ENCODE data around the gene WDR64. TPM values are rescaled to one million over a fixed set of nuclear protein-coding genes. Genes with fewer than 3 reads are reported as not detected.
A peak's percentile ranks its signal among the peaks of the same experiment; 100 is the strongest.

Gene WDR64
- total RNA-seq, 1 donor from 2014 or later, result not detected

DNA sequence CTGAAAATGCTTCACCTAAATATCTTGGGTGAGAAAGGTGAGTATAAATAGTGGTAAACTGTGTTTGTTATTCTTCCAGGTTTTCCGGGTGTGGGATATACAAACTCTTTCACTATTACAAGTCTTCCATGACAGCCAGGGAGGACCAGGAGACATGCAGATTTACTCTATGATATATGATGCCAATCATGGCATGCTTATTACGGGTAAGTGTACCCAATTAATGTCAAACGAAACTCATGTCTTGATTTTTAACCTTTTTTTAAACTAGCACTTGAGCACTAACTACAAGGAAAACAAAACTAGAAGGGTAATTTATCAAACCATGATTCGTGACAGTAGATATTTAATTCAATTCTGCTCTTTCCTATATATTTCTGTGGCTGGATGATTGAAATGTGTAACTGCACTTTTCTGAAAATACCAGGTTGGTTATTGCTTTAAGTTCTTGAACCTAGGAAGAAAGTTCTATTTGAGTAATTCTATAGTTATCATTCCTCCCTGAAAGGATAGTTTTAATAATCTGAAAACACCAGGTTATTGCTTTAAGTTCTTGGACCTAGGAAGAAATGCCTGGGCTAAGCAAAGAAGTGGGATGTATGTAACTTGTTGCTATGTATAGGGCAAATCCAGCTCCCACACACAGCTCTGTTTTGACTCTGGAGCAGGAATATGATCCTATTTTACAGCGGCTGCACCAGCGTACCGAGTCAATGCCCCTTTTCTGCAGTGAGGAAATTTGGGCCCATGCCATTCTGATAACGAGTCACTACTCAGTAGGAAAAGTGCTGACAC is 86.4 kb downstream of the WDR64 start:
- no peak for DNase-seq

DNA sequence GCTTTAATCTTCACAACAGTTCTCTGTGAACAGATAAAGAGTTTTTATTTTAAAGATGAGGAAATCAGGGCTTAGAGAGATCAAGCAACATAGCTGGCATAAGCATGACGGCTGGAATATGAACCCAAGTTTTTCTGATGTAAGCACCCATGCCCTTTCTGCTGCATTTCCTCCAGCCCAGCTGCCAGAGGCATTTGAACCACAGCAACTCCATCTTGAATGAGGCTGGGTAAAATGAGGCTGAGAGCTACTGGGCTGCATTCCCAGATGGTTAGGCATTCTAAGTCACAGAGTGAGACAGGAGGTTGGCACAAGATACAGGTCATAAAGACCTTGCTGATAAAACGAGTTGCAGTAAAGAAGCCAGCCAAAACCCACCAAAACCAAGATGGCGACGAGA is 90.0 kb downstream of the WDR64 start:
- no peak for DNase-seq

DNA sequence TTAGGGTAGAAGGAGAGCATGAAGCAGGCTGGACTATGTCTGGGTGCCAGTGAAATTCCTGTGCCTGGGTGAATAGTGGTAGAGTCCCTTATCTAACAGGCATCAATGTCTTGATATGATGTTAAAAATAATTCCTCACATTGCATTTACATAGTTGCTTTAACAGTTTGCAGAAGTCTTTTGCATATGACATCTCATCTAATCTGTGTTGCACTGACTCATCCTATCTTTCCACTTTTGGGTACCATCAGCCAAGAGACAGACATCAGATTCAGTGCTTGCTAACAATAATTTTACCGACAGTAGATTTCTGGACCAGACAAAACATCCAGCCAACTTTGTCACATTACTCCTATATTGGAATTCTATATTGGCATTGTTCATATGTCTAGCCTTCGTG is 92.5 kb downstream of the WDR64 start:
- DNase-seq, result no peak

DNA sequence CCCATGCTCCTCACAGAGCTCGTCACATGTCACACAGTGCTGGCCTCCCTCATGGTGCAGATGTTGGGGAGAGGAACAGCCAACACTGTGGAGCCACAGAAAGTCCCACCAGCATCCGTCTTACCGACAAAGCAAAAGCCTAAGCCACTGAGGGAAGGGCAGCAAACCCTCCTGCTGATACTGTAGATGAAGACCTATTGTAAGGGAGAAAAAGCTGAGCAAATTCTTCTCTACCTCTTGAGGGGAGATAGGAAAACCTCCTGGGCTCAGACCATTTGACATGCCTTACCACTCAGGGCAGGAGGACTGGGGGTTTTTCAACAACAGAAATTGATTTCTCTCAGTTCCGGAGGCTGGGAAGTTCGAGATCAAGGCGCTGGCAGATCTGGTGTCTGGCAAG is 95.9 kb downstream of the WDR64 start:
- no peak for DNase-seq

DNA sequence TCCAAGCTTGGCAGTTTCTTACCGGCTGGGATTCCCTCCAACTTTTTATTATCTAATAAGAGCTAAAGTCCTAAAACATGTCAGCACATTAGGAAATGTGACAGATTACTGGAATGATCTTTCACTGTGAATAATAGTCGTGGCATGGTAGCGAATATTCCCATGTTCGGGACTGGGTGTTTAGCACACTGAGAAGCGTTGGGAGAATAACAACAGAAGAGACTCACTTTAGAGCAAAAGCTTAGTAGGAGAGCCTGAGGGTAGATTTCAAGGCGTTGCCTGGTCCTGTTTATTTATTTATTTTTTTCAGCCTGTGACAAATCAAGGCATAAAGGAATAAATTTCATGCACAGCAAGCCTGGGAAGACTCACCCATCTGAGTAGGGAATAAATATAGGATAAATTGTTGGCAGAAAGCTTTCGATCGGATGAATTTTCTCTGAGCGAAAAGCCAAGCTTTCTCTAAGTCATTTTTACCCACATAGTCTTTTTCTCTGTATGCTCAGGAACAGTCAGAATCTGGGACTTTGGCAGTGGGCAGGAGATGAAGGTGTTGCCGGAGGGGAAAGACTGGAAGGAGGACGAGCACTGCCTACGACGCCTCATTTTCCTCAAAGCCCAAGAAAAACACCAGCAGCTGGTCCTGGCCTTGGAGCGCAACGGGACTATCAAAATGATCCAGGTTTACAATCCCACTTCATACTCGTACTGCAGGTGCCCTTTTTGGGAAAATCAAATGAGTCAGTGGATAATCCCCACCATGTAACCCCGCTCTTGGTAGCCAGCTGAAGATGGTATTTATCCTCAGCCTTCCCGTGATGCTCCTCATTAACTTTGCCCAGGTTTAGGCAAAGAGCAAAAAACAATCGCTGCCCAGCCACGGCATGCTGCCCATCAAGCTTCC is 97.2 kb downstream of the WDR64 start:
- peak; percentile 10 for DNase-seq

DNA sequence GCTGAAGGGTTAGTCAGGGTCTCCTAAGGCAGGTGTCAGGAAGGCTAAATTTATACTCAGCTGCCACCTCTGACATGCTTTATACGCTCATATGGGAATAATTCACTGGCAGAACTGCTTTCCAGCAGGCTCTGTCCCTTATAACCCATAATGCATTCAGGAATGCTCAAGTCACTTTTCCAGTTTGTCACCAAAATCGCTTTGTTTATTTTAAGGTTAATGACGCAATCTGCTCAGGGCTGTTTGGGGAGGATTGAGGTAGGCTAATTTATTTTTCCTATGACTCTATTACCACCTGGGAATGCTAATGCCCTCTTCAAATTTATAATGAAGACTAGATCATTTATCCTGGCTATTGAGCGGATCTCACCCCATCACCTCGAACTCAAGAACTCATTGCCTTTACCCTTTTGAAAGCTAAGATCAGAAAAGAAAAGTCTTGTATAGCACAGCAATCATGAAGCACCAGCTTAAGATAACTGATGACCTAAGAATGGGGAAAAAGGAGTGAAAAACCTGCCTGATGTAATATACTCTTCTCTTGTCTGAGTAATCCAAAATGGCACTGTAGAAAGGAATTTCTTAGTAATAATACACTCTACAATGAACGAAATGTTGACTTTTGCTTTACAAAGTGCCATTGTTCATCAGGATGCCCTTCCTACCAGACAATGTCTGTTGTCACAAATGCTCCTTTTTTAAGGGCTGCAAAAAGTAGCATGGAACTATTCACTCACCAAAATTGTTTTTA is 98.0 kb downstream of the WDR64 start:
- no peak for DNase-seq

DNA sequence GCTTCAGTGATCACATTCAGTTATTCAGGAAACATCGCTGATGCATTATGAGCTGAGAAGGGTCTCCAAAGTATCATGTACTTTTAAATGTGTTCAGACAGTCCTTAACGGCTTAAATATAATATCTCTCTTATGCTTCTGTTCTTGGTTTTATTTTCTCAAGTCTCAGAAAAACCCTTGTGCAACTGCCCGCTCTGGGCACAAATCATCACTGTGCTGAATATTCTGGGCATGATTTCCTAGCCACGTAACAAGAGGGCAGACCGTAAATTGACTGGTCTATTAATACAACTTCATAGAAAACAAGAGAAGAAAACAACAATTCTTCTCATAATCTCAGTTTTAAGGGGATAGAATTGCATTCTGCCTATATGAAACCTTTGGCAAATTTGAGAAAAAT is 99.4 kb downstream of the WDR64 start:
- no peak for DNase-seq

DNA sequence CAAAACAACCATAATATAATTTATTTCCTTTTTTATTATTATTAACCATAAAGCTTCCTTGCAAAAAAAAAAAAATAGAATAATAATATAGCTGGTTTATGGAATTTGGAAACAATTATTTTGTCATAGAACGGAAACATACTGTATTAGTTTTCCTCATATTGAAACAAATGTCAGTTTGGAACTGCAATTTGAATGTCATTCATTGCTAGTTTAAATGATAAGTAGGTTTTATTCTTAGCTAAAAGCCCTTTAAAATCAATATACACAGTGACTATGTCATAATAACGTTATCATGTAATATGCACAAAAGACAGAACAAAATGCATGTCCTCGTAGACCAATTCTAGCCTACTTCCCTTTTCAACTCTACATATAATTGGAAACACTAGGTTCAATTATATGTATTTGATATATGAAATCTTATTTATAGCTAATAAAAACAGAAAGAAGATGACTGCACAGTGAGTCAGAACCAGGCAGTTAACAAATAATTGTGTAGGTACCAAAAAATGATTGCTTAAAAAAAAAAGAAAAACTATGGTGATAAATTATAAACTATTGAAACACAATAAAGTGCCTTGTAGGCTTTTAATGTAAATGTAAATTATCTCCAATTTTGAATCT is 110.7 kb downstream of the WDR64 start:
- no peak for DNase-seq

DNA sequence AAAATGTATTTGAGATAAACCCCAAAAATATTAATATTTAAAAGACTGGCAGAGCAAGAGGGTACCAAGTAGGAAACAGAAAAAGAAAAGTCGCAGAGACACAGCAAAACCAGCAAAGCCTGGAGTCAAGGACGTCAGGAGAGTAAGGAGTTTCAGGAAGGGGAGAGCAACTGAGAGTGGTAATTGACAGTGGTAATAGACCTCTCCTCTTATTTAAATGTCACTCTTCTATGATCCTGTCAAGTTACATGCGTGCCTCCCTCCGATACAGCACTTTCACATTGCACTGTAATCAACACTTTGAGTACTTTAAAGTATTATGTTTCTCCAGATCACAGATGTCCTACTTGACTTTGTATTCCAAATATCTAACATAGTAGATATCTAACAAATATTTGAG is 113.3 kb downstream of the WDR64 start:
- DNase-seq, result no peak

DNA sequence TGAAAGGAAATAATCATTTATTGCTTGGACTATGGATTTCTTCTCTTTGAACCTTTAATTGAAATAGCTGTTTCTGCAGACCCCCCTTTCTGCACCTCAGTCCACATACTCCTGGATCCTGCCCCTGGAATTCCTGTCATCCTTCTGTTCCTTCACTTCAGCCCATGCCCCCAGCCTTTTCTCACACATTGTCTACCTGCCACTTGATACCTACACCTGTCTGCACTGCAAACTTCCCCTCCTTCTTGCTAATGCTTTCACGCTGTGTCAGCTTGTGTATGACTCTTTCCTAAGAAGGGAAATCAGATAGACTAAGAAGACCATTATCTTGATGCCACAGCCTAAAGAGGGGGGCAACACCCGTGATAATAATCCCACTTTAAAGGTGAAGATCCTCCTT is 115.7 kb downstream of the WDR64 start:
- DNase-seq, result no peak

DNA sequence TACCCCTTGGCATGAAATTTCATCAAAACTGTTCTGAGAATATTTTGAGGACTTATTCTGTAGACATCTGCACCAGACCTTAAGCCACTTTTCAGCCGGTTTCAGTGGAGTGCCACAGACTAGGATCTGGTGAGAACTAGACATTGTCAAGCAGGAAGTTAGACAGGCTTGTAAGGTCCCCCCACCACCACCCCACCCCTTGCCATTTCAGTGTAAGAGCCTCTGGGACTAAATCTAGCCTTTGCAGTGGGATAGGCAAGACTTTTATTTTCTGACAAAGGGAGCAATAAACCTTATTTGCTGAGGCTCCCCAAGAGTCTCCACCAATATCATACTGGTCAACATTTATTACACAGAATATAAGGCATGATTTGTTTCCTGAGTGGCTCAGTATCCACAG is 118.0 kb downstream of the WDR64 start:
- DNase-seq, result no peak

DNA sequence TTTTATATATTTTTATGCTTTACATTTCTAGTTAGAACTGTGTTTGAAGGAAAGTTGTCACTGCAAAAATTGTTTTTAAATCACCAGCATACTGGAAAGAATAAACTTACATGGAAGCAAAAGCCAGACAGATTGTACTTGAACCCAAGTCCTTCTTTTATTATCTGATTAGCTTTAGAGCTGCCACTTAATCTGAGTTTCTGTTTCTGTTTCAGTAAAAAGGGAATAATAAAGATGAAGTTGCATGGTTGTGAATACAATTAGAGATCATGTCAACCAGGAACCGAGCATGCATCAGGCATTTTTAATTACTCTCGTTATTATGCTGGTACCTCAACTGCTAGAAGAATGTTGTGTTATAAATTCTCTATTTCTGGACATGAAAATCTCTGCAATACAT is 119.0 kb downstream of the WDR64 start:
- no peak for DNase-seq

DNA sequence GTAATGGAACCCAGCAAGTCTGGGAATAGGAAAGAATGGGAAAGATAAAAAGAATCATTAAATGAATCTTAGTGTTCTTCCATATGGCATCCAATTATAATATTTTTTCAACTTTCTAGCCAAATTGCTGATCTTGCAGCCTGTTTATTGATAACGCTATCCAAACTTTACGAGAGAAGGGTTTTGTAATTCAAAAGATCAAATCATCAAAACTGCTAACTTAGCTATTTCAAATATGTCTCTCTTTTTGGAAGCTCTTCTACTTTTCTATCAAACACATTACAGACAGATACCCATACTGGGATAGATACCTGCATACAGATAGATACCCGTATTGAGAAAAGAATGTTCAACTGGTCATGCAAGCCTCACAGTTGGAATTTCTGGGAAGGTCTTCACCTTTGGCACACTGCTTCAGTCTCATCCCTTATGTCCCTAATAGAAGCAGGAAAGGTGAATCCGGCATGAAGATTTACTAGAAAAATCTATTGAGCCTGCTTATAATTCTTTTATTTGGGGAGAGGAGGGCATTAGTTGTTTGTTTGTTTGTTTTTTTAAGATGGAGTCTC is 120.9 kb downstream of the WDR64 start:
- no peak for DNase-seq

DNA sequence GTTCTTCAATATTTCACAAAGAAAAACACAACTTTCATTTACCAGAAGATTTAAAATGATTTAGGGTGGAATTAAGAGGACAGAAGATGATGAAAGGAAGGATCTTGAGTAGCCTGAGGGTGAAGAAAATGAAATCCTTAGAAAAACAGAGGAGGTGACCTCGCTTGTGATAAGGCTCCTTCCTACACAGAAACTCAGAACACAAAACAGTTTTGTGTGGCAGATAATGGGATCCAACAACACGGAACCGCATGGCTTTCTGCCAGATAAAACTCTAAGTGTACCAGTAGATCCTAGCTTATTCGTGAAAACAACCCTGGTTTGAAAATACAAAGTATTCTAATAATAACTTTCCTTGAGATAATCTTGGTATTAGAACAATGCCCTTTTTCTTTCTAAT is 121.9 kb downstream of the WDR64 start:
- DNase-seq, result no peak

DNA sequence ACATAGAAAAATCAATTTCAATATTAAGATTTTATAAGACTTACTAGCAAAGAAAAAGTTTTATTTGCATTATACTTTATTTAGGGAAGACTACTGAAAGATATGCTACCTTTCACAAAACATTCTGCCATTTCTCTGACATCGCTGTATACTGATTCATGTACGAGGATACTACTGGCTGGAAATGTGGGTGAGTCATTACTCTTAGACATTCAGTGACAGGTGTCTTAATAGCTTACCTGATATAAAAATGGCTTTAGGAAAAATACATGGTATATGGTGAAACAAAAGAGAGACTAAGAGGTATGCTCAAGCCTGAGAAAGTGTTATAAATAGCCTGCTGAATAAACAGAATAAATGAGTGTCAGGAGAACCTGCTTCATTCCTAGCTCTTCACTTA is 122.9 kb downstream of the WDR64 start:
- no peak for DNase-seq

DNA sequence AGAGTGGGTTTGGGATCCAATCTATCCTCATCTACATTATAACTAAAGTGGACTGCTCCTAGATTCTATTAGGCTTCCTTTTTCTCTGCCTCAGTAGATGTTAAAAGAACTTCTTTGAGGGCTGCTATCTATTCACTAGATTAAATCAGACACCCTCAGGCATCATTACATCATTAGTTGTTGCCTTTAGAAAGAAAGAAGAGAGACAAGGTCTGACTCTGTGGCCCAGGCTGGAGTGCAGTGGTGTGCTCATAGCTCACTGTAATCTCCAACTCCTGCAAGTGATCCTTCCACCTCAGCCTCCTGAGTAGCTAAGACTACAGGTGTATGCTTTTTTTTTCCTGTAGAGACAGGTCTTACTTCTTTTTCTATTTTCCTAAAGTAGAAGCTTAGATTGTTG is 124.8 kb downstream of the WDR64 start:
- DNase-seq, result no peak

DNA sequence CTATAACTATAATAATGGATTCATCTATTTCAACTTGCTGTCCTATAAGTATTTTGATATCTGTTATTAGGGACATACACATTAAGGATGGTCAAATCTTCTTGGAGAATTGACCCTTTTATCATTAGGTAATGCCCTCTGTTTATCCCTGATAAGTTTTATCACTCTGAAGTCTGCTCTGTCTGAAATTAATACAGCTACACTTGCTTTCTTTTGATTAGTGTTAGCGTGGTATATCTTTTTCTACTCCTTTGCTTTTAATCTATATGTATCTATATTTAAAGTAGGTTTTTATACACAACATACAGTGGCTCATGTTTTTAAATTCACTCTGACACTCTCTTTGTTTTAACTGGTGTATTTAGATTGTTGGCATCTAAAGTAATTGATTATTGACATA is 126.0 kb downstream of the WDR64 start:
- DNase-seq, result no peak

DNA sequence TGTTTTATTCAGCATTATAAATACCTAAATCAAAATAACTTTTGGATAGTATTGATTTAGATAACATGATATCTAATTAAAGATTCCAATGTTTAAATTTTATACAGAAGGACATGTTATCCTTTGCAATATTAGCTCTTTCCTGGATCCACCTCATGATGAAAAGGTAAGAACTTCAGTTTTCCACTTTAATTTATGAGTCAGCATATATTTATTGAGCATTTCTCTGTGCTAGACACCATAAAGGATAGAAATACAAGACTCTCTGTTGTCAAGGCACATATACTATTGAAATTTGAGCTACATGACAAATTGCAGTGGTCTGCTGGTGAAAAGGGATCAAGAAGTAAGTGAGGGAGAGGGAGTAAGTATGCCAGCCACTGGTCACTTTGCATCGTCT is 127.8 kb downstream of the WDR64 start:
- no peak for DNase-seq

DNA sequence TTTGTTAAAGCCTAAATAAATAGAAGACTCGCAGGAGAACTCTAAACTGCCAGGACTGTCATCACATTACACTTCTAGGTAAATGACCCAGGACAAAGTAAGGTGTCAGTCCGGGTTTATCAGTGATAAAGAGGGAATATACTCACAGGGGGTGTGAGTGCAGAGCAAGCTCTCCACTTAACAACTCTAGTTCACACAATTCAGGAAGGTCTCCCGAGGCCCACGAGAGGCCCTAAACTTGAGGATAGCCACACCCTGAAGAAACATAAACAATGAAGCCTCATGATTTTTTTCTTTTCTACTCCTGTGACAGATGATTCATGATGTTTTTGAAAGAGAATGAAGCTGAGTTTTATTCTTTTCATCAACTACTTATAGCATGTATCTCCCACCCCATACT is 130.3 kb downstream of the WDR64 start:
- DNase-seq, result no peak

DNA sequence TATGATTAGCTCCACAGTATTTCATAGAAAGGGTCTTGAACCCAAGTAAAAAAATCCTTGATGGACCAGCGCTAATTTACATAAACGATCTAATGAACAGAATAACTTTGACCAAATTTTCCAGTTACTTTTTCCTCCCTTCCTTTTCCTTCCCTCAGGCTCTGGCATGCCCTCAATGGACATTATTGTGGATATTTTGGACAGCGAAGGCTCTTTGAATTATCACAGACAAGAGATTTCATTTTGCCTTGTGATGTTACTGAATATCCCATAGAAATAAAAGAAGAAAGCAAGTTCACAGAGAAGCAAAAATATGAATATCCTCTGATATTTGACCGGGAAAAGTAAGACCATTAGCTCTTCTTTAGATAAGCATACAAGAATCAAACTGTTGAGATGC is 135.6 kb downstream of the WDR64 start:
- no peak for DNase-seq

DNA sequence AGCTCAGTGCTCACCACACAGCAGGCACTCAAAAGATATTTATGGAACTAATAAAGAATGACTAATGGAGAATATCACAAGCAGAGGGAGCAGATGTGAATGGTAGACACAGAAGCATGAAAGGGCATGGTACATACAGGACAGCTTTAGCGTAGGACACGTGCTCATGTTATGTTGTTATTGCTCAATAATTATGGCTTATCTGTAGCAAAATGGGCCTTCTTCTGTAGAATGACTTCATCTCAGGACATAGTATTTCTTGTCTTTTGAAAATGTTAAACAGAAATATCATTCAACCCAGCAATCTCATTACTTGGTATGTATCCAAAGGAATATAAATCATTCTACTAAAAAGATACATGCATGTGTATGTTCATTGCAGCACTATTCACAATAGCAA is 137.0 kb downstream of the WDR64 start:
- no peak for DNase-seq

DNA sequence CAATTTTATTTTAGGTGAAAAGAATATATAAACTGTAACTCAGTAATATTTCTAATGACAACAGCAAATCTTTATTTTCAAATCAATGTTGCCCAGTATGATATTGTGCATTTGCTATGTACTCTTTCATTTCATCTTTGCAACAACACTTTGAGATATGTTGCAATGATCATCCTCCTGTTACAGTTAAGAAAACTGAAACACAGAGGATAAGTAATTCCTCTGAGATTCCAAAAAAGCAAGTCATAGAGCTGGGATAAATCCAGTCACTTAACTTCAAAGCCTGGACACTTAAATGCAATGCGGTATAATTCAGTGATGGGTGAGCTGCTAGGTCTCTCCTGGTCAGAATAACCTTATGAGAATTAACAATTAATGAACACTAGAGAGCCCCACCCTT is 147.3 kb downstream of the WDR64 start:
- no peak for DNase-seq

Measured in skin of body (tissue), 2 donors.